ENCODE data around the gene NRTN. TPM values are rescaled to one million over a fixed set of nuclear protein-coding genes. Genes with fewer than 3 reads are reported as not detected.
A peak's percentile ranks its signal among the peaks of the same experiment; 100 is the strongest.

Gene NRTN
- total and polyA plus RNA-seq, 2 of the 13 experiments (the other 11 are each of a cell fraction or from before 2014, with no cell fraction given), result 4.1 to 5.3 TPM

GRCh38 chr19:5870986-5871394, 66.1 kb downstream of the NRTN start (continued):
- TF ChIP-seq, protein P1, sequence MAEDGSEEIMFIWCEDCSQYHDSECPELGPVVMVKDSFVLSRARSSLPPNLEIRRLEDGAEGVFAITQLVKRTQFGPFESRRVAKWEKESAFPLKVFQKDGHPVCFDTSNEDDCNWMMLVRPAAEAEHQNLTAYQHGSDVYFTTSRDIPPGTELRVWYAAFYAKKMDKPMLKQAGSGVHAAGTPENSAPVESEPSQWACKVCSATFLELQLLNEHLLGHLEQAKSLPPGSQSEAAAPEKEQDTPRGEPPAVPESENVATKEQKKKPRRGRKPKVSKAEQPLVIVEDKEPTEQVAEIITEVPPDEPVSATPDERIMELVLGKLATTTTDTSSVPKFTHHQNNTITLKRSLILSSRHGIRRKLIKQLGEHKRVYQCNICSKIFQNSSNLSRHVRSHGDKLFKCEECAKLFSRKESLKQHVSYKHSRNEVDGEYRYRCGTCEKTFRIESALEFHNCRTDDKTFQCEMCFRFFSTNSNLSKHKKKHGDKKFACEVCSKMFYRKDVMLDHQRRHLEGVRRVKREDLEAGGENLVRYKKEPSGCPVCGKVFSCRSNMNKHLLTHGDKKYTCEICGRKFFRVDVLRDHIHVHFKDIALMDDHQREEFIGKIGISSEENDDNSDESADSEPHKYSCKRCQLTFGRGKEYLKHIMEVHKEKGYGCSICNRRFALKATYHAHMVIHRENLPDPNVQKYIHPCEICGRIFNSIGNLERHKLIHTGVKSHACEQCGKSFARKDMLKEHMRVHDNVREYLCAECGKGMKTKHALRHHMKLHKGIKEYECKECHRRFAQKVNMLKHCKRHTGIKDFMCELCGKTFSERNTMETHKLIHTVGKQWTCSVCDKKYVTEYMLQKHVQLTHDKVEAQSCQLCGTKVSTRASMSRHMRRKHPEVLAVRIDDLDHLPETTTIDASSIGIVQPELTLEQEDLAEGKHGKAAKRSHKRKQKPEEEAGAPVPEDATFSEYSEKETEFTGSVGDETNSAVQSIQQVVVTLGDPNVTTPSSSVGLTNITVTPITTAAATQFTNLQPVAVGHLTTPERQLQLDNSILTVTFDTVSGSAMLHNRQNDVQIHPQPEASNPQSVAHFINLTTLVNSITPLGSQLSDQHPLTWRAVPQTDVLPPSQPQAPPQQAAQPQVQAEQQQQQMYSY (CRISPR knock-in tag; IDR thresholded peaks at IDR 0.05), result no peak
- TF ChIP-seq PLSCR1 (CRISPR knock-in tag; IDR thresholded peaks at IDR 0.05; ENCODE audit: borderline replicate concordance), result no peak
- TF ChIP-seq IRF2 (CRISPR knock-in tag; IDR thresholded peaks at IDR 0.05), result peak; percentile 92
- TF ChIP-seq ZNF414 (CRISPR knock-in tag; IDR thresholded peaks at IDR 0.05), result 0 out of 2 replicates have a peak, but pooled peaks have one; percentile 39
- TF ChIP-seq TMF1 (CRISPR knock-in tag; IDR thresholded peaks at IDR 0.05; ENCODE audit: low read depth), result no peak
- no peak for TF ChIP-seq ZNF598 (CRISPR knock-in tag; IDR thresholded peaks at IDR 0.05; ENCODE audit: borderline replicate concordance)
- no peak for TF ChIP-seq ARNT (IDR thresholded peaks at IDR 0.05)
- 0 out of 2 replicates have a peak, but pooled peaks have one; percentile 25 for TF ChIP-seq RFX3 (CRISPR knock-in tag; IDR thresholded peaks at IDR 0.05)
- peak; percentile 58; the same call in 1 of the 2 replicates for TF ChIP-seq ZBTB21 (CRISPR knock-in tag; IDR thresholded peaks at IDR 0.05)
- peak; percentile 96 for TF ChIP-seq ELF3 (CRISPR knock-in tag; IDR thresholded peaks at IDR 0.05)
- no peak for TF ChIP-seq ZNF484 (CRISPR knock-in tag; IDR thresholded peaks at IDR 0.05; ENCODE audit: borderline replicate concordance, low read depth)
- TF ChIP-seq ZNF674 (CRISPR knock-in tag; IDR thresholded peaks at IDR 0.05; ENCODE audit: low read depth), result no peak
- no peak for TF ChIP-seq ZZZ3 (CRISPR knock-in tag; IDR thresholded peaks at IDR 0.05; ENCODE audit: borderline replicate concordance)
- TF ChIP-seq ZNF788 (CRISPR knock-in tag; IDR thresholded peaks at IDR 0.05; ENCODE audit: borderline replicate concordance), result peak; percentile 88; the same call in 1 of the 2 replicates
- peak; percentile 57; the same call in 1 of the 2 replicates for TF ChIP-seq ZNF782 (CRISPR knock-in tag; IDR thresholded peaks at IDR 0.05; ENCODE audit: borderline replicate concordance)
- no peak for TF ChIP-seq MXD1 (CRISPR knock-in tag; IDR thresholded peaks at IDR 0.05)
- peak; percentile 35; the same call in 1 of the 2 replicates for TF ChIP-seq ZFX (CRISPR knock-in tag; IDR thresholded peaks at IDR 0.05; ENCODE audit: low read depth)
- no peak for TF ChIP-seq NPAS2 (CRISPR knock-in tag; IDR thresholded peaks at IDR 0.05; ENCODE audit: borderline replicate concordance)
- TF ChIP-seq TFAP4 (IDR thresholded peaks at IDR 0.05; ENCODE audit: borderline replicate concordance, low read depth), result peak; percentile 67; the same call in 1 of the 2 replicates
- TF ChIP-seq, protein P2, sequence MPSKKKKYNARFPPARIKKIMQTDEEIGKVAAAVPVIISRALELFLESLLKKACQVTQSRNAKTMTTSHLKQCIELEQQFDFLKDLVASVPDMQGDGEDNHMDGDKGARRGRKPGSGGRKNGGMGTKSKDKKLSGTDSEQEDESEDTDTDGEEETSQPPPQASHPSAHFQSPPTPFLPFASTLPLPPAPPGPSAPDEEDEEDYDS (CRISPR knock-in tag; IDR thresholded peaks at IDR 0.05), result peak; percentile 51; the same call in 1 of the 2 replicates
- TF ChIP-seq TAF1 (CRISPR knock-in tag; IDR thresholded peaks at IDR 0.05), result peak; percentile 46; the same call in 1 of the 2 replicates
- TF ChIP-seq ZNF225 (CRISPR knock-in tag; IDR thresholded peaks at IDR 0.05), result no peak
- TF ChIP-seq MYC (CRISPR knock-in tag; IDR thresholded peaks at IDR 0.05; ENCODE audit: borderline replicate concordance), result peak; percentile 60; the same call in 1 of the 2 replicates
